ENCODE results near the gene MMP2. TPM values are rescaled to one million over a fixed set of nuclear protein-coding genes. Genes with fewer than 3 reads are reported as not detected.

The MMP2 gene
- total and polyA plus RNA-seq, 2 of the 13 experiments (the other 11 are each of a cell fraction or from before 2014, with no cell fraction given) = 0.31 to 1.3 TPM

DNA sequence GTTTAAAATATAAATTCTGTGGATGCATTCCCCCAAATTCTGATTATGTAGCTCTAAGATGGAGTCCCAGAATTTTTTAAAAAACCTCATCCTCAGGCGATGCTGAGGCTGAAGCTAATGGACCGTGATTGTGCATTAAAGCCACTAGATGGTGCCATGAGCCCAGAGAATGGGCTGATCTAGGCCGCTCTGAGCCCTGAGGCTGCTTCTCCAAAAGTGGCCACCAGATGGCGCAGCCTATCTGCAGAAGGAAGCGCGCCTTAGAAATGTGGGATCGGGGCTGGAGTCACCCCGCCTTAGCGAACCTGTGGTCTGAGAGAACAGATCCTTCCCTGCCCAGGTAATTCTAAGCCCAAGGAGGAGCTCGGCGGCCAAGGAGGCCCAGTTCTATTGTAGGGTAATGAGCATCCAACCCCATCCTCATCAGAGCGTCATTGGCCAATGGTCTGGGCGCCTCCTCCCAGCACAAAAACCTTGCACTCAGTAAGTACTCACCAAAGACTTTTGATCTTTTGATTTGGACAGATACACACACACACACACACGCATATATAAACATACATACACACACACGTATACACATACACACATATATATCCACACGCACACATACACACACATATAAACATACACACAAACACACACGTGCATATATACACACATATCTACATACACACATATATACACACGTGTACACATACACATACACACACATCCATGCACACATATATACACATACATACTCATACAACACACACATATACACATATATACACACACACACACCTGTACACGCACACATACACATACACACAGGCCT lies 13.7 kb upstream of the MMP2 start (continued):
- TF ChIP-seq, protein P1, sequence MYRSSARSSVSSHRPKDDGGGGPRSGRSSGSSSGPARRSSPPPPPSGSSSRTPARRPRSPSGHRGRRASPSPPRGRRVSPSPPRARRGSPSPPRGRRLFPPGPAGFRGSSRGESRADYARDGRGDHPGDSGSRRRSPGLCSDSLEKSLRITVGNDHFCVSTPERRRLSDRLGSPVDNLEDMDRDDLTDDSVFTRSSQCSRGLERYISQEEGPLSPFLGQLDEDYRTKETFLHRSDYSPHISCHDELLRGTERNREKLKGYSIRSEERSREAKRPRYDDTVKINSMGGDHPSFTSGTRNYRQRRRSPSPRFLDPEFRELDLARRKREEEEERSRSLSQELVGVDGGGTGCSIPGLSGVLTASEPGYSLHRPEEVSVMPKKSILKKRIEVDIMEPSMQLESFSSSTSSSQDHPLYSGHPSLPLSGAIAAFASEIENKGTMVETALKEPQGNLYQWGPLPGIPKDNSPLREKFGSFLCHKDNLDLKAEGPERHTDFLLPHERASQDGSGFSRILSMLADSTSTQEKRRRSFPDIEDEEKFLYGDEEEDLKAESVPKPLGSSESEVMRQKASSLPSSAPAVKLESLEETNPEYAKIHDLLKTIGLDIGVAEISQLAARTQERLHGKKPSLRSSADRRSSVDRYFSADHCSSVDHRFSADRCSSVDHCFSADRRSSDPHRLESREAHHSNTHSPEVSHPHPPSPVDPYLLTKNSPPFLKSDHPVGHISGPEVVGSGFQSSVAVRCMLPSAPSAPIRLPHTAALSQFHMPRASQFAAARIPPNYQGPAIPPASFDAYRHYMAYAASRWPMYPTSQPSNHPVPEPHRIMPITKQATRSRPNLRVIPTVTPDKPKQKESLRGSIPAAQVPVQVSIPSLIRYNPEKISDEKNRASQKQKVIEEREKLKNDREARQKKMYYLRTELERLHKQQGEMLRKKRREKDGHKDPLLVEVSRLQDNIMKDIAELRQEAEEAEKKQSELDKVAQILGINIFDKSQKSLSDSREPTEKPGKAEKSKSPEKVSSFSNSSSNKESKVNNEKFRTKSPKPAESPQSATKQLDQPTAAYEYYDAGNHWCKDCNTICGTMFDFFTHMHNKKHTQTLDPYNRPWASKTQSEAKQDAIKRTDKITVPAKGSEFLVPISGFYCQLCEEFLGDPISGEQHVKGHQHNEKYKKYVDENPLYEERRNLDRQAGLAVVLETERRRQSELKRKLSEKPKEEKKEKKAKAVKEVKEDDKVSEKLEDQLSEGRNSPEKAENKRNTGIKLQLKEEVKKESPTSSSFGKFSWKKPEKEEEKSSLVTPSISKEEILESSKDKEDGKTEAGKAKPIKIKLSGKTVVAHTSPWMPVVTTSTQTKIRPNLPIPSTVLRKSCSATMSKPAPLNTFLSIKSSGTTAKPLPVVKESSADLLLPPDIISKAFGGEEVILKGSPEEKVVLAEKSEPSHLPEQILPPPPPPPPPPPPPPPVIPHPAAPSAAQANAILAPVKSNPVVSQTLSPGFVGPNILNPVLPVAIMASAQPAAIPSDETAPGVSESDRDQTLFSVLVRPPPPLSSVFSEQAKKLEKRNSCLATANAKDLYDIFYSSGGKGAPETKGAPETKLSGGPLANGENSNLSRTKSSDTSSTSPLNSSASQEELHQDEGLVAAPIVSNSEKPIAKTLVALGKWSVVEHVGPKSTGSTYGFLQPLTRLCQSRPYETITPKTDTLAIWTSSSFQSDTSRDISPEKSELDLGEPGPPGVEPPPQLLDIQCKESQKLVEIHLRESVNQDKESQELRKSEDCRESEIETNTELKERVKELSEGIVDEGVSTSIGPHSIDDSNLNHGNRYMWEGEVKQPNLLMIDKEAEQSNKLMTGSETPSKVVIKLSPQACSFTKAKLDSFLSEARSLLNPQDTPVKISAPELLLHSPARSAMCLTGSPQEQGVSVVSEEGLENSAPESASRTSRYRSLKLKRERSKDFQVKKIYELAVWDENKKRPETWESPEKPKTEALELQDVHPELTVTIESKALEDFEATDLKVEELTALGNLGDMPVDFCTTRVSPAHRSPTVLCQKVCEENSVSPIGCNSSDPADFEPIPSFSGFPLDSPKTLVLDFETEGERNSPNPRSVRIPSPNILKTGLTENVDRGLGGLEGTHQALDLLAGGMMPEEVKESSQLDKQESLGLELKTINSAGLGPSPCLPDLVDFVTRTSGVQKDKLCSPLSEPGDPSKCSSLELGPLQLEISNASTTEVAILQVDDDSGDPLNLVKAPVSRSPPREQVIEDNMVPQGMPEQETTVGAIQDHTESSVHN (CRISPR knock-in tag; IDR thresholded peaks at IDR 0.05) = no peak
- TF ChIP-seq KDM5B (CRISPR knock-in tag; IDR thresholded peaks at IDR 0.05; ENCODE audit: borderline replicate concordance) (peak; percentile 35; the same call in 1 of the 2 replicates), TEAD3 (CRISPR knock-in tag; optimal IDR thresholded peaks at IDR 0.05; ENCODE audit: borderline replicate concordance) (peak; percentile 84), ZNF761 (CRISPR knock-in tag; conservative IDR thresholded peaks at IDR 0.05) (no peak), HNRNPLL (IDR thresholded peaks at IDR 0.05; ENCODE audit: low read depth, low read length, poor library complexity, severe bottlenecking) (no peak), CHCHD3 (CRISPR knock-in tag; IDR thresholded peaks at IDR 0.05) (no peak), CENPX (CRISPR knock-in tag; IDR thresholded peaks at IDR 0.05) (no peak), RFXANK (CRISPR knock-in tag; IDR thresholded peaks at IDR 0.05) (no peak), SIX1 (CRISPR knock-in tag; IDR thresholded peaks at IDR 0.05; ENCODE audit: borderline replicate concordance) (no peak), FOXO1 (CRISPR knock-in tag; IDR thresholded peaks at IDR 0.05) (0 out of 2 replicates have a peak, but pooled peaks have one; percentile 42), NFIC (IDR thresholded peaks at IDR 0.05; ENCODE audit: low read length) (no peak), ZNF343 (CRISPR knock-in tag; IDR thresholded peaks at IDR 0.05) (no peak), FOXP1 (IDR thresholded peaks at IDR 0.05) (no peak), FOXP1 (CRISPR knock-in tag; IDR thresholded peaks at IDR 0.05) (no peak), ZNF557 (CRISPR knock-in tag; IDR thresholded peaks at IDR 0.05) (0 out of 2 replicates have a peak, but pooled peaks have one; percentile 56), KLF6 (CRISPR knock-in tag; IDR thresholded peaks at IDR 0.05) (no peak; the same call in 1 of the 2 replicates)
- TF ChIP-seq, protein P2, sequence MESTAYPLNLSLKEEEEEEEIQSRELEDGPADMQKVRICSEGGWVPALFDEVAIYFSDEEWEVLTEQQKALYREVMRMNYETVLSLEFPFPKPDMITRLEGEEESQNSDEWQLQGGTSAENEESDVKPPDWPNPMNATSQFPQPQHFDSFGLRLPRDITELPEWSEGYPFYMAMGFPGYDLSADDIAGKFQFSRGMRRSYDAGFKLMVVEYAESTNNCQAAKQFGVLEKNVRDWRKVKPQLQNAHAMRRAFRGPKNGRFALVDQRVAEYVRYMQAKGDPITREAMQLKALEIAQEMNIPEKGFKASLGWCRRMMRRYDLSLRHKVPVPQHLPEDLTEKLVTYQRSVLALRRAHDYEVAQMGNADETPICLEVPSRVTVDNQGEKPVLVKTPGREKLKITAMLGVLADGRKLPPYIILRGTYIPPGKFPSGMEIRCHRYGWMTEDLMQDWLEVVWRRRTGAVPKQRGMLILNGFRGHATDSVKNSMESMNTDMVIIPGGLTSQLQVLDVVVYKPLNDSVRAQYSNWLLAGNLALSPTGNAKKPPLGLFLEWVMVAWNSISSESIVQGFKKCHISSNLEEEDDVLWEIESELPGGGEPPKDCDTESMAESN (CRISPR knock-in tag; conservative IDR thresholded peaks at IDR 0.05) = no peak
- TF ChIP-seq, protein P3, sequence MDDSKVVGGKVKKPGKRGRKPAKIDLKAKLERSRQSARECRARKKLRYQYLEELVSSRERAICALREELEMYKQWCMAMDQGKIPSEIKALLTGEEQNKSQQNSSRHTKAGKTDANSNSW (CRISPR knock-in tag; IDR thresholded peaks at IDR 0.05; ENCODE audit: borderline replicate concordance) = no peak; the same call in 1 of the 2 replicates
- TF ChIP-seq, protein P4, sequence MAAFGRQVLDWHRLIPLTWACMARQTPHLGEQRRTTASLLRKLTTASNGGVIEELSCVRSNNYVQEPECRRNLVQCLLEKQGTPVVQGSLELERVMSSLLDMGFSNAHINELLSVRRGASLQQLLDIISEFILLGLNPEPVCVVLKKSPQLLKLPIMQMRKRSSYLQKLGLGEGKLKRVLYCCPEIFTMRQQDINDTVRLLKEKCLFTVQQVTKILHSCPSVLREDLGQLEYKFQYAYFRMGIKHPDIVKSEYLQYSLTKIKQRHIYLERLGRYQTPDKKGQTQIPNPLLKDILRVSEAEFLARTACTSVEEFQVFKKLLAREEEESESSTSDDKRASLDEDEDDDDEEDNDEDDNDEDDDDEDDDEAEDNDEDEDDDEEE (CRISPR knock-in tag; IDR thresholded peaks at IDR 0.05) = 0 out of 2 replicates have a peak, but pooled peaks have one; percentile 40

All from HepG2 (cell line).